ENCODE data around the gene CDKN1B. TPM values are rescaled to one million over a fixed set of nuclear protein-coding genes. Genes with fewer than 3 reads are reported as not detected.

The CDKN1B gene
- total RNA-seq (2022; extraction: Qiagen RNA extraction; ENCODE audit: low read depth): 12.7 to 20.2 TPM (median 19.3 TPM) in 5 replicates

GRCh38 chr12:12716793-12717585 lies at the start of gene CDKN1B:
Gene CDKN1B (plus strand): TSS chr12:12717368. CDS start chr12:12717840, 472 bp downstream.

Other genes starting within 250 kb of the CDKN1B start
- gene DUSP16, start 154.5 kb upstream of the CDKN1B start, total RNA-seq (2022; extraction: Qiagen RNA extraction; ENCODE audit: low read depth): 9.5 to 12.1 TPM (median 9.9 TPM) in 5 replicates
- 14.6 to 23.3 TPM (median 20.6 TPM) in 5 replicates for gene CREBL2, start 105.5 kb upstream of the CDKN1B start, total RNA-seq (2022; extraction: Qiagen RNA extraction; ENCODE audit: low read depth)
- gene GPR19, start 21.2 kb upstream of the CDKN1B start, total RNA-seq (2022; extraction: Qiagen RNA extraction; ENCODE audit: low read depth): 0.63 to 1.5 TPM (median 1.0 TPM) in 5 replicates
- gene APOLD1, start 68.3 kb downstream of the CDKN1B start, total RNA-seq (2022; extraction: Qiagen RNA extraction; ENCODE audit: low read depth): 0.16 to 0.70 TPM (median 0.22 TPM) in 5 replicates
- gene DDX47, start 96.0 kb downstream of the CDKN1B start, total RNA-seq (2022; extraction: Qiagen RNA extraction; ENCODE audit: low read depth): 80.5 to 116 TPM (median 82.0 TPM) in 5 replicates
- gene GPRC5A, start 174.2 kb downstream of the CDKN1B start, total RNA-seq (2022; extraction: Qiagen RNA extraction; ENCODE audit: low read depth): 233 to 522 TPM (median 421 TPM) in 5 replicates
- gene GPRC5D, start 234.8 kb downstream of the CDKN1B start, total RNA-seq (2022; extraction: Qiagen RNA extraction; ENCODE audit: low read depth): not detected in 5 replicates